ENCODE results near the gene DNMT3B.
A peak's percentile ranks its signal among the peaks of the same experiment; 100 is the strongest.

The DNMT3B gene

GRCh38 chr20:32822225-32822624, 60.0 kb downstream of the DNMT3B start (continued):
- no peak for TF ChIP-seq CREB5 (CRISPR knock-in tag; IDR thresholded peaks at IDR 0.05; ENCODE audit: low read depth)
- TF ChIP-seq ARNTL (CRISPR knock-in tag; IDR thresholded peaks at IDR 0.05; ENCODE audit: borderline replicate concordance, low read depth) = no peak
- TF ChIP-seq ZFP30 (CRISPR knock-in tag; IDR thresholded peaks at IDR 0.05) = no peak
- TF ChIP-seq POU6F1 (CRISPR knock-in tag; IDR thresholded peaks at IDR 0.05; ENCODE audit: borderline replicate concordance, low read depth) = no peak
- no peak for TF ChIP-seq ZC3H10 (CRISPR knock-in tag; IDR thresholded peaks at IDR 0.05)
- TF ChIP-seq ZNF8 (CRISPR knock-in tag; IDR thresholded peaks at IDR 0.05) = no peak
- no peak for TF ChIP-seq SNAI2 (CRISPR knock-in tag; IDR thresholded peaks at IDR 0.05)
- no peak for TF ChIP-seq ESRRG (CRISPR knock-in tag; IDR thresholded peaks at IDR 0.05)
- no peak for TF ChIP-seq GLIS3 (CRISPR knock-in tag; IDR thresholded peaks at IDR 0.05)
- no peak for TF ChIP-seq ZNF565 (CRISPR knock-in tag; conservative IDR thresholded peaks at IDR 0.05; ENCODE audit: low read depth)
- no peak for TF ChIP-seq CSRNP3 (CRISPR knock-in tag; IDR thresholded peaks at IDR 0.05)
- TF ChIP-seq ISL1 (CRISPR knock-in tag; IDR thresholded peaks at IDR 0.05) = no peak
- TF ChIP-seq TOX (CRISPR knock-in tag; IDR thresholded peaks at IDR 0.05; ENCODE audit: borderline replicate concordance) = no peak

GRCh38 chr20:32823078-32823477, 60.9 kb downstream of the DNMT3B start:
- ATAC-seq = peak; percentile 38
- TF ChIP-seq ZFP3 (CRISPR knock-in tag; IDR thresholded peaks at IDR 0.05) = no peak
- no peak for TF ChIP-seq POU6F1 (CRISPR knock-in tag; IDR thresholded peaks at IDR 0.05; ENCODE audit: borderline replicate concordance, low read depth)
- no peak for TF ChIP-seq RARB (CRISPR knock-in tag; IDR thresholded peaks at IDR 0.05)
- no peak for TF ChIP-seq GLIS3 (CRISPR knock-in tag; IDR thresholded peaks at IDR 0.05)
- no peak for TF ChIP-seq PATZ1 (CRISPR knock-in tag; IDR thresholded peaks at IDR 0.05; ENCODE audit: borderline replicate concordance)
- no peak for TF ChIP-seq ISL1 (CRISPR knock-in tag; IDR thresholded peaks at IDR 0.05)
- TF ChIP-seq ZC3H10 (CRISPR knock-in tag; IDR thresholded peaks at IDR 0.05) = no peak
- no peak for TF ChIP-seq CSRNP3 (CRISPR knock-in tag; IDR thresholded peaks at IDR 0.05)
- TF ChIP-seq ZNF565 (CRISPR knock-in tag; conservative IDR thresholded peaks at IDR 0.05; ENCODE audit: low read depth) = no peak
- no peak for TF ChIP-seq TSHZ2 (CRISPR knock-in tag; IDR thresholded peaks at IDR 0.05)
- TF ChIP-seq SNAI2 (CRISPR knock-in tag; IDR thresholded peaks at IDR 0.05) = no peak
- no peak for TF ChIP-seq OSR1 (CRISPR knock-in tag; IDR thresholded peaks at IDR 0.05)
- TF ChIP-seq TOX (CRISPR knock-in tag; IDR thresholded peaks at IDR 0.05; ENCODE audit: borderline replicate concordance) = no peak
- no peak for TF ChIP-seq ZFP30 (CRISPR knock-in tag; IDR thresholded peaks at IDR 0.05)
- TF ChIP-seq ARNTL (CRISPR knock-in tag; IDR thresholded peaks at IDR 0.05; ENCODE audit: borderline replicate concordance, low read depth) = no peak
